GM21367 (cell line): ENCODE measurements around the gene BEAN1.
"Not testable (repeated sequence)": the region's sequence is repeated elsewhere in the genome, so short reads cannot be mapped to it uniquely, and the experiment has no call there.

Experiments used
- ATAC-seq: cut with Tn5 transposase; IDR thresholded peaks from one replicate; pipeline ENCODE4 v1.9.1; 2021; ENCODE audit not compliant: unreplicated experiment

BEAN1 gene

DNA sequence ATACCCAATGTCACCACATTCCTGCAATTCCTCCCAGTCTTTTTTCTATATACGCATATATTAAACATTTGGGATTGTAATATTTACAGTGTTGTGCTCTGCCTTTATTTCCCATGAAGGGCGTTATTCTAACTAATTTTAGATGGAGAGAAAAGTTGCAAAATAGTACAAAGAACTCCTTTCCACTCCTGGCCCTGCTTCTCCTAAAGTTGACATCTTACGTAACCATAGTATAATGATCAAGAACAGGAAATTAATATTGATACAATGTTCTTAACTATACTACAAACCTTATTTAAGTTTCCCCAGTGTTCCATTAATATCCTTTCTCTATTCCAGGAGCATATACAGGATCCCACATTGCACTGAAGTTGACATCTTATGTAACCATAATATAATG is 76.5 kb downstream of the BEAN1 start:
- no peak for ATAC-seq

DNA sequence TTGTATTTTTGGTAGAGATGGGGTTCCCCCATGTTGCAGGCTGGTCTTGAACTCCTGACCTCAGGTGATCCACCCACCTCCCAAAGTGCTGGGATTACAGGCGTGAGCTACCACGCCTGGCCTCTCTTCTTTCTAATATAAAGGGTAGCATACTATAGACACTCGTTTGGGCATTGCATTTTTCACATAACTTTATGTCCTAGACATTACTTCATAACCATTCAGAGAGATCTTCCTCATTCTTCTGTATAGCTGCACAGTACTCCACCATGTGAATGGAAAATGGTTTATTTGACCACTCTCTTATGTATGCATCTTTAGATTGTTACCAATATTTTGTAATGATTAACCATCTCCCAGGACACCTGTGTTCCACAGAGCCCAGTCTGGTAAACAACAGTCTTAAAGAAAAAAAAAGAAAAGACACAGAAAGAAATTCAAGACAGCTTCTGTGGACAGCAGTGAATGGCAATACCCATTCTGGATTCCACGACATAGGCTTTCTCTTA is 80.7 kb downstream of the BEAN1 start:
- no peak for ATAC-seq

DNA sequence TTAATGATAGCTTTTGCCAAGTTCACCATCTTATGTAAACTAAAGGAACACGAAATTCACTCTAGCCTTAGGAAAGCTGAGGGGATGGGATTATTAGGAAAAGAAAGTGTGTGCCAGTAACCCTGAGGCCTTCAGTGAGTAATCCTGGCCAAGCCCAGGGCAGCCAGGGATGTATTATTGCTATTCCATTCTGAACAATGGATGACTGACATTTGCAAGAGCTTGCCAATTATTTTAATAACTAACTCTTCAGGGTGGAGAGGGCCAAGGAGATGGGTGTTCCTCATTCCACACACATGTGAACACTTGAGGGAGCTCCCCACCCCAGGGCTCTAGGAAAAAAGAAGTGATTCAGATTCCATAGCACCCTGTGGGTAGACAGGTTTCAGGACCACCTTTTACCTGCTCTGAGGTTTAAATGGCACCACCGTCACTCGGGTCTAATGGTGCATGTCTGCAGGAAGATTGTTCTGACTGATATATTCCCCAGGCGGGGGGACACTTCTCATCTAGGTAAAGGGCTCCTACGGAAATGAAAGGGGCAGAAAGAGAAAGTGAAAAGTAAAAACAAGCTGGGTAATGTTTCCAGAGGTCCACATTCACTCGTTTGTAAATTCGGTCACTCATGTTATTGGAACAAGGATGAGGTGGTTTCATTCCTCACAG is 81.3 kb downstream of the BEAN1 start:
- ATAC-seq, result no peak

DNA sequence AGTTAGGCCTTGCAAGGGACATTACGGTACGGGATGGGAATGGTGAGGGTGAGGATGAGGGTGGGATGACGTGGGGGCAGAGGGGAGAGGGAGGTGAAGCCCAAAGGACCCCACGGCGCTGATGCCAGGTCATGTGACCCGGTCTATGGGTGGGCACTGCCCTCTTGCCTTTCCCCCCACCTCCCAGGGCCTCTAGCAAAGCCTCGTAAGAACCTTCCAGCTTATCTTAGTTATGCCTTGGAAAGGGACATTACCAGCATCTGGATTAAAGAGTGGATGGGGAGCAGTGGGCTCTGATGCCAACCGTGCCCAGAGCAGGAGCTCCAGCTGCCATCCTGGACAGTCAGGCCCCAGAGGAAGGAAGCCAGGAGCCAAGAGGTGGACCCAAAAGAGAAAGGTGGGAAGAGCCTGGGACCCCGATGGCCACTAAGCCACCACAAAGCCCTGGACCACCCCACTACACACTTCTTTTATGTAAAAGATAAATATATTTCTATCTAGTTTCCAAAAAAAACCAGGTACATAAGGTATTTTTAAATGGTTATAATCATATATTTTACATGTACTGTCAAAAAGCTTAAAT is 81.9 kb downstream of the BEAN1 start:
- no peak for ATAC-seq

DNA sequence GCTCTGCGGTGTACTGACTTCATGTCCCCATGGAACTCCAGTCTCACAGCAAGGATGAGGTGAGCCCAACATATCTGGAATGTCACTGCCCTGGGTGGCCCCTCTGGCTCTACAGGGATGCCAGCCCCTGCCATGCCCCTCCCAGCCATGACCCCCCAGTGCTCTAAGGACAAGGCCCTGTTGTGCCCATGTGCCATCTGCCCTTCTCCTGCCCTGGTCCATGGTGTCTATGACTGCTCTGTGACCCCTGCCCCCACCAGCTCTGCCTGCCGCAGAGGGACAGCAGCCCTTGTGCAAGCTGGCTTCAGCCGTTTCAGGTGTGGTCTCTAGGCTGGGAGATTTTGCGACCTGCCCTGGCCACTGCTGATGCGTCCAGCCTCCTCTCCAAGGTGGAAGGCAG is 82.5 kb downstream of the BEAN1 start:
- ATAC-seq, result no peak

DNA sequence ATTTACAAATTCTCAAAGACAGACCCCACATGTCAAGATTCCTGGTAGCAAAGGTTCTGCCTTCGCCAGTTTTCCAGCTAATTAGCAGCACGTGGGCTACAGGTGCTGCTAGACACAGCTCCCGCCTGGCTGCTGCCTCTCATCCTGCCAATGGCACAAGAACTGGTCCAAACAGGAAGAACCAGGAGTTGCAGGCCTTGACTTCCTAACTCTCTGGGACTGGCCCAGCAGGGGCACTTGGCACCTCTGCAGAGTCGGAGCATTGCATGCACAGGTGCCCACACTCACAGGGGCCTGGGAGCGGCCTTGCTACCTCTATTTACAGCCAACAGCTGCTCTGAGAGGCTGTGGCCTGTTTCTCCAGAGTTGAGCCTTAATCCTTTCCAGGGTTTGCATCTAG is 83.2 kb downstream of the BEAN1 start:
- no peak for ATAC-seq

DNA sequence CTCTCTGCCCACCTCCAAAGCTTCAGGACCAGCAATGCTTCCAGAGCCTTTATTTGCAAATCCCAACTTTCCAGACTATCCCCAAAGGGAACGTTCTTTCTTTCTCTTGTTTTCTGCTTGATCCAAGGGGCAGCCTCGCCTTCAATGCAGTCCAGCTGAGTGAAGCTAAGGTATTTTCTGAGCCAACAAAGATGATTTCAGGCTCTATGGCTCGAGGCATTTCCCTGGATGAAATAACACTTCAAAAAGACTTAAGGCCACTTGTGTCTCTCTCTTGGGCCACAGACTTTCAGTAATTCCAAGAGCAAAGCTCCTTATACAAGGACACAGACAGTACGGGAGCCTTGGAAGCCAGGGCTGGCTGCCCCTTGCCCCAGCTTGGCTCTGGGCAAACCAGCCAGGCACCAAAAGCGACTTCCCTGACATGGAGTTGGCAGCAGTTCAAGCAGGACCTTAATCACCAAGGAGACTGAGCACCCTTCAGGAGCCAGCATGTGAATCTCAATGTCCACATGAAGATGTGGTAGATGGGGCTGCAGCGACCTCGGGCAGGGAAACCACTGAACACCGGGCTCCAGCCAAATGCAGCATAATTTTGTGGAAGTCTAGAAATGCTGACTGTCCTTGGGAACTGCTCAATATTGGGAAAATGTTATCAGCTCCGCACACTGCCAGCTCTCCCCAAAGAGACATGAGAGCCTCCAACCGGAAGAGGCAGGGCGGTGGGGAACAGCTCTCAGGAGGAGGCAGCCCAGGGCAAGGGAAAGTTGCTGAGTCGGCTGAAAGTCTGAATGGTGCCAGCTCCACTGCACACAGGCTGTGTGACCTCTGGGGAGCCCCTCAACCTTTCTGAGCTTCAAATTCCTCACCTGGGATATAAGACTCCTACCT is 83.9 kb downstream of the BEAN1 start:
- ATAC-seq, result no peak

DNA sequence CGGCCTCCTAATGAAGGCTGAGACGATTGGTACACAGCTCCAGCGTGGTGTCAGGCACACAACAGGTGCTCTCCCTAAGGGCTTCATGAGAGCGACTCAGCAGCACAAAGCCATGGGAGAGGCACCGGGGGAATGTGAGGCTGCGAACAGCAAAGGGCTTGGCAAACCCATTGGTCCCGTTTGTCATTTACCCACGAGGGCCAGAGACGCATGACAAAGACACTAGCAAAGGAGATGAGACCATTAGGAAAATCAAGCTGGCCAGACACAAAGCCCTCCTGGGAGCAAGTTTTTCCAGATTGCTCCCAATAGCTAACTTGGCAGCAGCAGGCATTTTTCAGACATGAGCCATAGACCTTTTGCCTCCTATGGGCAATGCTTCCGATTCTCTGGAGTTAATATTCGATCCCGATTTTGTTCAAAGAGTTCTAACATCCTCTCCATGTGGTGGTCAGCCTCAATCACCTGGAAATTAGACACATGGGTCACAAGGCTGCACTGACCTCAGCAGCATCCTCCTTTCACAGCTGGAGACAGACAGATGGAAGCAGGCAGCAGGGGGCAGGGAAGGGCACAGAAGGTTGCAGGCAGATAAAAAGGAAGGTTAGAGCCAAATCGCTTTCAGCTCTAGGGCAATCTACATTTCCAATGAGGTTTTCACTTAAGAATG is 84.6 kb downstream of the BEAN1 start:
- no peak for ATAC-seq

DNA sequence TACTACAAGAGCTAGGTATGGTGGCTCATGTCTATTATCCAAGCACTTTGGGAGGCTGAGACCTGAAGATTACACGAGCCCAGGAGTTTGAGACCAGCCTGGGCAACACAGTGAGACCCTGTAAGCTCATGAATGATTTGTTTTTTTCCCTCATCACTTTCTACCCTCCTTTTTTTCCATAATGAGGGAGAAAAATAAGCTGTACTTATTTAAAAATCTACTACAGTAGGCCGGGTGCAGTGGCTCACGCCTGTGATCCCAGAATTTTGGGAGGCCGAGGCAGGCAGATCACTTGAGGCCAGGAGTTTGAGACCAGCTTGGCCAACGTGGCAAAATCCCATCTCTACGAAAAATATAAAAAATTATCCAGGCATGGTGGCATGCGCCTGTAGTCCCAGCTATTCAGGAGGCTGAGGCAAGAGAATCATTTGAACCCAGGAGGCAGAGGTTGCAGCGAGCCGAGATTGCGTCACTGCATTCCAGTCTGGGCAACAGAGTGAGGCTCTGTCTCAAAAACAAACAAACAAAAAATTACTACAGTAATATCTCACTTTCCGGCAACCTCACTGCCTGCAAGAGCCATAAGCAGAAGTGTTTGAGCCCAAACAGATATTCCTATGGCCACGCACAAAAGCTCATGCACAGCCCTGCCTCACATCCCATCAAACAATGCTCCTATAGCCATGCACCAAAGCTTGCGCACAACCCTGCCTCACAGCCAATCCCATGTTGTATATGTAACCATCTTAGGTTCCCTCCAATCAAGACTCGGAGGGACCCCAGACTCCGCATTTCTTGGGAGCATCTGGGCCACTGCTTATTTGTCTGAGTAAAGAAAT is 85.4 kb downstream of the BEAN1 start:
- no peak for ATAC-seq

DNA sequence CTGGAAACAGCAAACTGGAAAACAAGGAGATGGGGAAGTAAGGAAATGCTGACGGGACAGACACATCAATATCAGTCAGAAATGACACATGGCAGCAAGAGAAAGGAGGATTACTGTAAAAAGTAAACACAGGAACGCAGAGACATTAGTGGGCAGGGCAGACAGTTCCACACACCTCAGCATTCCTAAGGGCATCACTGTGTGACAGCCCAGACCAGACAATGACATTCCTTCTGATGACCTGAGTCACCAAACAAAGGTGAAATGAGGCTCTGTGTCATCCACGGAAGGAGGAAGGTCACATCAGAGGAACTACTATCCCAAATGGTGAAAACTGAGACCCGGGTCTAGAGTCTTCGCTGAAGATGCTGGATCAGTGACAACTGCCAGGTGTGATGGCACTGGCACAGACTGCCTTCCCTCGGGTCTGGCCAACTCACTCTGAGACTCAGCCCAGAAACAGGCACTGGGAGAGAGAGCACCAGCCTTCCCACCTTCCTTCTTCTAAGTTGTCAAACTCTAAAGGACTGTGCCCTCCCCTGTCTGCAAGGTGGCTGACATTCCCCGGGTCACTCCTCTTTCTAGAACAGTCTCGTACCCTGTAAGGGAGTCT is 86.1 kb downstream of the BEAN1 start:
- no peak for ATAC-seq

DNA sequence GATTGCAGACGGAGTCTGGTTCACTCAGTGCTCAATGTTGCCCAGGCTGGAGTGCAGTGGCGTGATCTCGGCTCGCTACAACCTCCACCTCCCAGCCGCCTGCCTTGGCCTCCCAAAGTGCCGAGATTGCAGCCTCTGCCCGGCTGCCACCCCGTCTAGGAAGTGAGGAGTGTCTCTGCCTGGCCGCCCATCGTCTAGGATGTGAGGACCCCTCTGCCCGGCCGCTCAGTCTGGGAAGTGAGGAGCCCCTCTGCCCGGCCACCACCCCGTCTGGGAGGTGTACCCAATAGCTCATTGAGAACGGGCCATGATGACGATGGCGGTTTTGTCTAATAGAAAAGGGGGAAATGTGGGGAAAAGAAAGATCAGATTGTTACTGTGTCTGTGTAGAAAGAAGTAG is 87.3 kb downstream of the BEAN1 start:
- ATAC-seq, result not testable (repeated sequence)

DNA sequence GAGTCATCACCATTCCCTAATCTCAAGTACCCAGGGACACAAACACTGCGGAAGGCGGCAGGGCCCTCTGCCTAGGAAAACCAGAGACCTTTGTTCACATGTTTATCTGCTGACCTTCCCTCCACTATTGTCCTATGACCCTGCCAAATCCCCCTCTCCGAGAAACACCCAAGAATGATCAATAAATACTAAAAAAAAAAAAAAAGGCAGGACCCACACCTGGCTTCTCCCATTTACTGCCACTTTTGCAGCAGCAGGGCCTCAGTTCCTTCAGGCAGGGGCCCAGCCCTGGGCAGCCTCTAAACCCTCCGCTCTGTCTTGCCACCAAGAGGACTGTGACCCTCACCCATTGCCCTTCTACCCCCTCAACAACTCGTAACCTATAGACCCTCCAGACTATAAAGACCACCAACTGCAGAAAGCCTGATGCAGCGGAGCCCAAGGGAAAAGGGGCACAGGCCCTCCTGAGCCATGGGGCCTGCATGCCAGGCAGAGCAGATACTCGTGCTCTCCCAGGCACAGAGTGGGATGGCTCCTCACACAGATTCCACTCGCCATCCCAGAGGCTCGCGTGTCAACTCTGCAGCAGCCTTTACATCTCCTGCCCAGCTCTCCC is 88.0 kb downstream of the BEAN1 start:
- not testable (repeated sequence) for ATAC-seq

DNA sequence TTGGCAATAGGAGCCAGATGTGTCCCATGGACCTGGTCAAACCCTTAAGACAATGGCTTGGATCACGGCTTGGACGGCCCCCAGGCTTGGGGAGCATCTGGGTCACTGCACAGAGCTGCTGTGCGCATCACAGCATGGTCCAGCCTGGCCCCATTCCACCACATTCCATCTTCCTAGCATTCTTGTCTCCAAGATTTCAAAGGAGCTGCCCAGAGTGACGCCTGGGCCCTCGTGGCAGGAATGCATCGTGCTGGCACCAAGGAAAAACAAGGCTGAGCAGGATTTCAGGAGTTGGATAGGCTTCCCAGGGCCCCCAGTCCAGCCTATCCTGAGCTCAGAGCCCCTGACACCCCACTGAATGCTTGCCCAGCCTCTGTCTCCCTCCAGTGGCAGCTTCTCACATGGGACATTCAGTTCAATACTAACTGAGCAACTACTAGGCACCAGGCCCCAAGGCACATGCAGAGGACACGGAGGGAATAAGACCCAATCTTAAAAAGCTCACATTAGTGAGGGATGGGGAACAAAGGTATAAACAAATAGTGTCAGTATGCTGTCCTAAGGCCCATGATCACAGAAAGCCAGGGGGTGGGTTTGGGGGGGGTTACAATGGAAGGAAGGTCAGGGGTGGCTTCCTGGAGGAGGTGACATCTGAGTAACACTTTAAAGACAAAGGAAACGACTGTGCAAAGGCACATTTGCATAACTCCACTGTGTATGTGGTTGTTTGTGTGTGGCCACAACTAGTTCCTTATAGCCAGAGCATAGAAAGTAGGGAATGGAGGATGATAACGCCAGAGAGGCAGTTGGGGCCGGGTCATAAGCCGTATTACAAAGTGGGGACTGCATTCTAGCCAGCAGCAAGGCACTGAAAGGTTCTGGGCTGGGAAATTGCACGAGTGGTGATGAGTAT is 88.8 kb downstream of the BEAN1 start:
- no peak for ATAC-seq

DNA sequence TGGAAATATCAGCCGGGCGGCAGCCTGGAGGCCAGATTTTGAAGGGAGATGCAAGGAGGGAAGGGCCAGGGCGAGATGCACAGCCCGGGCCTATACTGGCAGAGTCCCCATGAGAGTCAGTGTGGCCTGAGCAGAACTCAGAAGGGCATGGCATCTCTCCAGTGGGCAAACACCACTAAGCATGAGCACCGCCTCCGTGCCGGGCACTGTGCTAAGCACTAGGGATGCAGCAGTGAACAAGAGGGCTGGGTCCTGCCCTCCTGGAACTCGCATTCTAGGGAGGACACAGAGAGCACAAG is 89.4 kb downstream of the BEAN1 start:
- ATAC-seq, result no peak

DNA sequence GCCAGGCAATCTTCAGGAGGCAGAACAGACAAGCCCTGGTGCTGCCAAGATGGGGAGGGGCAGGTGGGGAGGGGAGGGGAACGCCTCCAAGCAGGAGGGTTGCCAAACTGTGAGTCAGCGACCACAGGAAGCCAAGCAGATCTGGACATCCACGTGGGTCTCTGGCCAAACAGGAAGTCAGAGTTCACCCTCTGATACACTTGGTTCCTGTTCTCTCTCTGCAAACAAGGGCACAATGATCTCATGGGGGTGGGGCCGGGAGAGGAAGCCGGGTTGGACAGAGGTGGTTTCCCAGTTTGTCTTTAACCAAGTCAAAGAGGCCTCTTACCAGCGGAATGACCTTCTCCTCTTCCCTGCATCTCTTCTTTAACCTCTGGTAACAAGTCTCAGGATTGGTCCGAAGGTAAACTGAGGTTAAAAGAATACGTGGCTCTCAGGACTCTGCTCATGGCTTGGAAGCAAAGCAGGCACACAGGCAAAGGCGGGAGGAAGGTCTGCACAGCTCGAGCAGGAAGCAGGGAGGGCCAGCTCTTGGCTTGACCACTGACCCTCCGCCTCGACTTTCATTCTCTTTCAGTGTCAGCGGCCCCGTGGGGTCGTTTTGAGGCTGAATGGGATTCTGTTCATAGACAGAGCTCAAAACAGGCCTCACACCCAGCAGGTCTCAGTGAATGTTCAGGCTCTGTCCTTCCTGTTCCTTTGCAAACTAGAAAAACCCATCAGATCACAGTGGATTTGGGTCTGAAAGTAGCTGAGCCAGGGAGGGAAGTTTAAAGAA is 89.9 kb downstream of the BEAN1 start:
- peak; percentile 93 for ATAC-seq

DNA sequence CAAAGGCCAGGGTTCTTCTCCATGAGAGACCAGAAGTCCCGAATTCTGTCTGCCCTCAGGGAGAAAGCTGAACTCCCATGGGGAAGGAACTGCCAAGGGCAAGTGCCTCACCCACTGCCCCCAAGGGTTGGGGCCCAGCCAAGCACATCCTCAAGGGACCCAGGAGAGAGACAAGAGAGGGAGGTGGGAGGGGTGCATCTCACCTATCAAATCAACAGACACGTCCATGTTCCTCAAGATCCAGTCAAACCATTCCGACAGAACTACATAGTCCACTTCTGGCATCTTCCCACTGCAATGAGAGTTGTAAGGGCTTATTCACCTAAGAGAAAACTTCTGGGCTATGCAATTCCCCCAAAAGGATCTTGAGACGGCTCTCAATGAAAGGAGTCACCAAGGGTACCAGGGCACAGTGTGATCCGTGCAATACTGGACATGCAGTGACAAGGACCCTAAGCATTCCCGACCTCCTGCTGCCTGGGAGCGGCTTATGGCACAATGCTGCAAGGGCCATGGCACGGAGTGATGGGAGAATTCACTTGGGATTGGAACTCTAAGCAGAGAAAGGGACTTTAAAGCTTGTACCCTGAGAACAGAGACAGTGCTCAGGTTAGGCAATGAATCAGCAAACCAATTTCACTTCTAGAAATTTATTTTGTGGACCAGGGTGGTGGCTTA is 90.6 kb downstream of the BEAN1 start:
- ATAC-seq, result no peak
